Measurements from ENCODE around the gene RTKN2.

RTKN2 gene

DNA sequence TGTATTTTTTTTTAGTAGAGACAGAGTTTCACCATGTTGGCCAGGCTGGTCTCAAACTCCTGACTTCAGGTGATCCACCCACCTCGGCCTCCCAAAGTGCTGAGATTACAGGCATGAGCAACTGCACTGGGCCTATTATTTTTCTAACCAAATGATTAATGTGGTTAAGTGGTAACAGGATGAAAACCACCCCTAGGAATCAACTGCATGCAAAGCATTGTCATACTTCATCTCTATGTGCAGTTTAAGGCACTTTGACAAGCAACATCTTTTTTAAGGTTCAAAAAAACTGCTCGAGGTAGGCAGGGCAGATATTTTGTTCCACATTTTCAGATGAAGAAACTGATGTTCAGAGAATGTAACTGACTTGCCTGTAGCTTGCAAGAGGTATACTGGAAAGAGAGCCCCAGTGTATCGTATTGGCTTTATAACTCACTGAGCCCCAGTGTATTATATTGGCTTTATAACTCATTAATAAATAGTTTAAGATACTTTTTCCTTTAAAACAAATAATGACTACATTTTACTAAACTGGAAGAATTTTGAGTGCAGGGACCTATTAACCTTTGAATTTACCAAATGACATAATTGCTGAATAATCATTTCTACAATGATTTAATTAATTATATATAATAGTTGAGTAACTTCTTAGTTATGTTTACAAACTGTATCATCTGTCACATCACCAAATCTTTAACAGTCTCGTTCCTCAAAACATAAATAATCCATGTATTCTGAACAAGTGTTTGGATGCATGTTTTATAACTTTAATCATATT lies 38.1 kb downstream of the RTKN2 start:
- no peak for TF ChIP-seq SIN3A (IDR thresholded peaks at IDR 0.05; ENCODE audit: borderline replicate concordance, insufficient read depth, low read length)
- no peak for TF ChIP-seq FOXP2 (optimal IDR thresholded peaks at IDR 0.05; ENCODE audit: borderline replicate concordance, extremely low read depth, extremely low read length, insufficient read depth)
- TF ChIP-seq, protein P1, sequence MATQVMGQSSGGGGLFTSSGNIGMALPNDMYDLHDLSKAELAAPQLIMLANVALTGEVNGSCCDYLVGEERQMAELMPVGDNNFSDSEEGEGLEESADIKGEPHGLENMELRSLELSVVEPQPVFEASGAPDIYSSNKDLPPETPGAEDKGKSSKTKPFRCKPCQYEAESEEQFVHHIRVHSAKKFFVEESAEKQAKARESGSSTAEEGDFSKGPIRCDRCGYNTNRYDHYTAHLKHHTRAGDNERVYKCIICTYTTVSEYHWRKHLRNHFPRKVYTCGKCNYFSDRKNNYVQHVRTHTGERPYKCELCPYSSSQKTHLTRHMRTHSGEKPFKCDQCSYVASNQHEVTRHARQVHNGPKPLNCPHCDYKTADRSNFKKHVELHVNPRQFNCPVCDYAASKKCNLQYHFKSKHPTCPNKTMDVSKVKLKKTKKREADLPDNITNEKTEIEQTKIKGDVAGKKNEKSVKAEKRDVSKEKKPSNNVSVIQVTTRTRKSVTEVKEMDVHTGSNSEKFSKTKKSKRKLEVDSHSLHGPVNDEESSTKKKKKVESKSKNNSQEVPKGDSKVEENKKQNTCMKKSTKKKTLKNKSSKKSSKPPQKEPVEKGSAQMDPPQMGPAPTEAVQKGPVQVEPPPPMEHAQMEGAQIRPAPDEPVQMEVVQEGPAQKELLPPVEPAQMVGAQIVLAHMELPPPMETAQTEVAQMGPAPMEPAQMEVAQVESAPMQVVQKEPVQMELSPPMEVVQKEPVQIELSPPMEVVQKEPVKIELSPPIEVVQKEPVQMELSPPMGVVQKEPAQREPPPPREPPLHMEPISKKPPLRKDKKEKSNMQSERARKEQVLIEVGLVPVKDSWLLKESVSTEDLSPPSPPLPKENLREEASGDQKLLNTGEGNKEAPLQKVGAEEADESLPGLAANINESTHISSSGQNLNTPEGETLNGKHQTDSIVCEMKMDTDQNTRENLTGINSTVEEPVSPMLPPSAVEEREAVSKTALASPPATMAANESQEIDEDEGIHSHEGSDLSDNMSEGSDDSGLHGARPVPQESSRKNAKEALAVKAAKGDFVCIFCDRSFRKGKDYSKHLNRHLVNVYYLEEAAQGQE (IDR thresholded peaks at IDR 0.05; ENCODE audit: insufficient read depth in 1 of 2, low read depth in 2 of 2, low read length in 2 of 2): no peak
- no peak for TF ChIP-seq TAF1 (IDR thresholded peaks at IDR 0.05; ENCODE audit: borderline replicate concordance, insufficient read depth, low read length)
- no peak for TF ChIP-seq POLR2AphosphoS5 (IDR thresholded peaks at IDR 0.05; ENCODE audit: low read depth, low read length)

DNA sequence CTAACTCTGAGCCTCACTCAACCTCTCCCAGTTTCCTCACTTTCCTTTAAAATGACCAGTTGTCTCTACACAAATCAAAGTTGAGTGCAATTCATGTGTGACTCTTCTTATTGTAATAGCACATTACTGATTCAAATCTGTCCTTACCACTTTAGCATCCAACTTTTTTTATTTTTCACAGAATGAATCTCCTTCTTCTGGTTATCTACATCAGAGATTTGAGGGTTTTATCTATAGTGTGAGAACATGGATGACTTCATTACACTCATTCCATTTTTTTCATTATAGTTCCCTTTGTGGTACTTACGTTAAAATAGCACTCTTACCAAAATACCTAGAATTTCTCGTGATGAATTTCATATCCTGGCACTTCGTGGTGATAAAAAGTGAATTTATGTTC lies 43.3 kb downstream of the RTKN2 start:
- TF ChIP-seq FOXP2 (optimal IDR thresholded peaks at IDR 0.05; ENCODE audit: borderline replicate concordance, extremely low read depth, extremely low read length, insufficient read depth): no peak

GRCh38 chr10:62224606-62225005 lies 44.0 kb downstream of the RTKN2 start:
- TF ChIP-seq FOXP2 (optimal IDR thresholded peaks at IDR 0.05; ENCODE audit: borderline replicate concordance, extremely low read depth, extremely low read length, insufficient read depth) (no peak), TAF1 (IDR thresholded peaks at IDR 0.05; ENCODE audit: borderline replicate concordance, insufficient read depth, low read length) (no peak), SIN3A (IDR thresholded peaks at IDR 0.05; ENCODE audit: borderline replicate concordance, insufficient read depth, low read length) (no peak), POLR2AphosphoS5 (IDR thresholded peaks at IDR 0.05; ENCODE audit: low read depth, low read length) (no peak)
- TF ChIP-seq, protein P1 (IDR thresholded peaks at IDR 0.05; ENCODE audit: insufficient read depth in 1 of 2, low read depth in 2 of 2, low read length in 2 of 2): no peak

DNA sequence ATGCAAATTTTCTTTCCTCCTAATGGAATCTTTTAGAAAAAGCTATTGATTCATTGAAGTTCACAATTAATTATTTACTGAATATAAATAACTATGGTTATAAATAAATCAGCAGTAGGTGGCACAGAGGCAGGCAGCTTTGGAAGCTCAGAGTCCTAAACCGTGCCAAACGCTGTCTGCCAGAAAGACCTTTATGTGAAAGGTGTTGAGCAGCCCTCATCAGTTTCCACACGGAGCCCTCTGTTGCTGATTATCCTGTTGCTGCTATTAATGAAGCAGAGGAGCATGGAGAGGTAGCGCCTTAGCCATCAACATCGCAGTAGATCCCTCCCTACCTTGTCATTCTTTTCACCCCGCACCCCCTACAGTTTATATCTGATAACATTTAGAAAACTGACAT lies 51.0 kb downstream of the RTKN2 start:
- TF ChIP-seq POLR2AphosphoS5 (IDR thresholded peaks at IDR 0.05; ENCODE audit: low read depth, low read length) (no peak), SIN3A (IDR thresholded peaks at IDR 0.05; ENCODE audit: borderline replicate concordance, insufficient read depth, low read length) (no peak), TAF1 (IDR thresholded peaks at IDR 0.05; ENCODE audit: borderline replicate concordance, insufficient read depth, low read length) (no peak), FOXP2 (optimal IDR thresholded peaks at IDR 0.05; ENCODE audit: borderline replicate concordance, extremely low read depth, extremely low read length, insufficient read depth) (no peak)
- TF ChIP-seq, protein P1 (IDR thresholded peaks at IDR 0.05; ENCODE audit: insufficient read depth in 1 of 2, low read depth in 2 of 2, low read length in 2 of 2): no peak

GRCh38 chr10:62214364-62214874 lies 54.2 kb downstream of the RTKN2 start:
- TF ChIP-seq SIN3A (IDR thresholded peaks at IDR 0.05; ENCODE audit: borderline replicate concordance, insufficient read depth, low read length) (no peak), POLR2AphosphoS5 (IDR thresholded peaks at IDR 0.05; ENCODE audit: low read depth, low read length) (no peak), FOXP2 (optimal IDR thresholded peaks at IDR 0.05; ENCODE audit: borderline replicate concordance, extremely low read depth, extremely low read length, insufficient read depth) (no peak), TAF1 (IDR thresholded peaks at IDR 0.05; ENCODE audit: borderline replicate concordance, insufficient read depth, low read length) (no peak)
- TF ChIP-seq, protein P1 (IDR thresholded peaks at IDR 0.05; ENCODE audit: insufficient read depth in 1 of 2, low read depth in 2 of 2, low read length in 2 of 2): no peak

Measured in PFSK-1 (cell line).